ENCODE measurements around the gene AGPAT2. TPM values are rescaled to one million over a fixed set of nuclear protein-coding genes. Genes with fewer than 3 reads are reported as not detected.

Gene AGPAT2
- total and polyA plus RNA-seq, 2 experiments from 2014 or later, result 125 to 242 TPM

GRCh38 chr9:136644343-136644592 is 43.0 kb downstream of the AGPAT2 start:
- Histone ChIP-seq H4K20me1 (ENCODE audit: insufficient read depth, poor library complexity, severe bottlenecking) (no peaks in the 10 kb centered on the region), H3K4me1 (ENCODE audit: insufficient read depth) (peaks cover 13% of the 10 kb centered on the region), H3K4me3 (no peak overlapping the region), H3K9me3 (ENCODE audit: low read depth) (no peaks in the 10 kb centered on the region), H3K9me2 (replicated peaks; ENCODE audit: insufficient read depth) (no peaks in the 10 kb centered on the region), H3K36me3 (replicated peaks; ENCODE audit: insufficient read depth, low read depth) (no peaks in the 10 kb centered on the region), H3K79me2 (no peaks in the 10 kb centered on the region), H3K27ac (no peak overlapping the region), H2AFZ (no peak overlapping the region), H3K4me2 (peak overlapping the region; percentile 67), H3K27me3 (no peaks in the 10 kb centered on the region)
- TF ChIP-seq EZH2phosphoT487 (IDR thresholded peaks at IDR 0.05; ENCODE audit: low read depth, severe bottlenecking, unreplicated experiment) (no peak), CTCF (IDR thresholded peaks at IDR 0.05; ENCODE audit: poor library complexity) (no peak), EZH2 (IDR thresholded peaks at IDR 0.05; ENCODE audit: borderline replicate concordance) (no peak)
- DNase-seq (ENCODE audit: low spot score), result peak; percentile 89
- 30% methylated on average over 15 of the region's 15 CpGs for WGBS (ENCODE audit: low lambda C conversion rate, missing lambda C conversion rate)

GRCh38 chr9:136643596-136644342 is 43.5 kb downstream of the AGPAT2 start:
- H3K4me3 ChIP-seq, result no peak overlapping the region
- no peaks in the 10 kb centered on the region for H3K27me3 ChIP-seq
- DNase-seq (ENCODE audit: low spot score), result no peak

GRCh38 chr9:136642439-136642921 is 44.8 kb downstream of the AGPAT2 start:
- no peaks in the 10 kb centered on the region for H3K9me2 ChIP-seq (replicated peaks; ENCODE audit: insufficient read depth)
- TF ChIP-seq EZH2phosphoT487 (IDR thresholded peaks at IDR 0.05; ENCODE audit: low read depth, severe bottlenecking, unreplicated experiment) (no peak), CTCF (IDR thresholded peaks at IDR 0.05; ENCODE audit: poor library complexity) (no peak), EZH2 (IDR thresholded peaks at IDR 0.05; ENCODE audit: borderline replicate concordance) (no peak)
- no peak overlapping the region for H3K4me3 ChIP-seq
- 73% methylated on average over 7 of the region's 7 CpGs for WGBS (ENCODE audit: low lambda C conversion rate, missing lambda C conversion rate)
- no peak overlapping the region for H3K4me2 ChIP-seq
- H3K4me1 ChIP-seq (ENCODE audit: insufficient read depth), result peaks cover 13% of the 10 kb centered on the region
- H3K79me2 ChIP-seq, result no peaks in the 10 kb centered on the region
- H3K9me3 ChIP-seq (ENCODE audit: low read depth), result no peaks in the 10 kb centered on the region
- no peaks in the 10 kb centered on the region for H4K20me1 ChIP-seq (ENCODE audit: insufficient read depth, poor library complexity, severe bottlenecking)
- DNase-seq (ENCODE audit: low spot score), result no peak
- H2AFZ ChIP-seq, result no peak overlapping the region
- H3K27ac ChIP-seq, result no peak overlapping the region
- no peaks in the 10 kb centered on the region for H3K27me3 ChIP-seq
- H3K36me3 ChIP-seq (replicated peaks; ENCODE audit: insufficient read depth, low read depth), result no peaks in the 10 kb centered on the region

More at GRCh38 chr9:136643596-136644342, 43.5 kb downstream of the AGPAT2 start:
- Histone ChIP-seq H3K36me3 (replicated peaks; ENCODE audit: insufficient read depth, low read depth) (no peaks in the 10 kb centered on the region), H3K4me1 (ENCODE audit: insufficient read depth) (peaks cover 13% of the 10 kb centered on the region), H3K9me2 (replicated peaks; ENCODE audit: insufficient read depth) (no peaks in the 10 kb centered on the region), H3K4me2 (peak overlapping the region; percentile 67), H3K9me3 (ENCODE audit: low read depth) (no peaks in the 10 kb centered on the region), H4K20me1 (ENCODE audit: insufficient read depth, poor library complexity, severe bottlenecking) (no peaks in the 10 kb centered on the region), H3K27ac (no peak overlapping the region), H2AFZ (no peak overlapping the region), H3K79me2 (no peaks in the 10 kb centered on the region)
- WGBS (ENCODE audit: low lambda C conversion rate, missing lambda C conversion rate), result 78% methylated on average over 31 of the region's 31 CpGs
- no peak for TF ChIP-seq CTCF (IDR thresholded peaks at IDR 0.05; ENCODE audit: poor library complexity)
- no peak for TF ChIP-seq EZH2 (IDR thresholded peaks at IDR 0.05; ENCODE audit: borderline replicate concordance)
- TF ChIP-seq EZH2phosphoT487 (IDR thresholded peaks at IDR 0.05; ENCODE audit: low read depth, severe bottlenecking, unreplicated experiment), result no peak
